CD4-positive, alpha-beta T cell treated with Interferon alpha-2 for 1 hour (primary cell): ENCODE results near the gene SCYGR2.
"Not testable (repeated sequence)": the region's sequence is repeated elsewhere in the genome, so short reads cannot be mapped to it uniquely, and the experiment has no call there.

Source experiments
- DNase-seq, 2 donors: peaks; one replicate each; pipeline ENCODE4 v3.0.0-alpha.2; 2020 to 2022

SCYGR2 gene

GRCh38 chr2:227598835-227599503, at the start of gene SCYGR2:
Gene SCYGR2, plus strand, starts transcription at chr2:227598893. Its CDS starts 0 bp downstream, at chr2:227598893.
- not testable (repeated sequence) for DNase-seq

- no peak for DNase-seq
Observed at GRCh38 chr2:227551836-227552235, 46.9 kb upstream of the SCYGR2 start.

GRCh38 chr2:227562581-227562980, 36.1 kb upstream of the SCYGR2 start:
- no peak for DNase-seq

GRCh38 chr2:227565080-227565479, 33.6 kb upstream of the SCYGR2 start:
- DNase-seq, result no peak

GRCh38 chr2:227566012-227566411, 32.7 kb upstream of the SCYGR2 start:
- no peak for DNase-seq

- no peak for DNase-seq
Observed at GRCh38 chr2:227568852-227569169, 29.9 kb upstream of the SCYGR2 start.

GRCh38 chr2:227570615-227571014, 28.1 kb upstream of the SCYGR2 start:
- DNase-seq, result no peak

- no peak for DNase-seq
Observed at GRCh38 chr2:227576110-227576509, 22.6 kb upstream of the SCYGR2 start.

- no peak for DNase-seq
Observed at GRCh38 chr2:227576812-227577211, 21.9 kb upstream of the SCYGR2 start.

GRCh38 chr2:227577555-227577954, 21.1 kb upstream of the SCYGR2 start:
- no peak for DNase-seq

GRCh38 chr2:227578642-227579041, 20.1 kb upstream of the SCYGR2 start:
- no peak for DNase-seq

- no peak for DNase-seq
Observed at GRCh38 chr2:227579791-227580190, 18.9 kb upstream of the SCYGR2 start.

- no peak for DNase-seq
Observed at GRCh38 chr2:227582369-227582768, 16.3 kb upstream of the SCYGR2 start.

GRCh38 chr2:227592694-227593387, 5.9 kb upstream of the SCYGR2 start:
- DNase-seq, result no peak

- DNase-seq, result no peak
Observed at GRCh38 chr2:227595797-227596196, 2.9 kb upstream of the SCYGR2 start.

GRCh38 chr2:227597036-227597435, 1.7 kb upstream of the SCYGR2 start:
- no peak for DNase-seq

GRCh38 chr2:227597998-227598397, 695 bp upstream of the SCYGR2 start:
- no peak for DNase-seq

GRCh38 chr2:227602358-227602757, 3.7 kb downstream of the SCYGR2 start:
- DNase-seq, result no peak

GRCh38 chr2:227606476-227606875, 7.8 kb downstream of the SCYGR2 start:
- DNase-seq, result no peak

GRCh38 chr2:227607941-227608340, 9.2 kb downstream of the SCYGR2 start:
- DNase-seq, result no peak

- DNase-seq, result peak; percentile 11 to 43
Observed at GRCh38 chr2:227608561-227609338, 10.1 kb downstream of the SCYGR2 start.

GRCh38 chr2:227610123-227610522, 11.4 kb downstream of the SCYGR2 start:
- DNase-seq, result no peak

GRCh38 chr2:227612546-227613271, 14.0 kb downstream of the SCYGR2 start:
- no peak for DNase-seq
